Gastroesophageal sphincter (tissue), 4 donors: Measurements from ENCODE around the gene TRIM13. TPM values are rescaled to one million over a fixed set of nuclear protein-coding genes. Genes with fewer than 3 reads are reported as not detected.
A peak's percentile ranks its signal among the peaks of the same experiment; 100 is the strongest.

ENCODE experiments used
- ATAC-seq: fragments of 150-250 bp; one replicate; pipeline ENCODE4 v1.9.1; 2016; ENCODE audit warnings: mild to moderate bottlenecking, moderate library complexity
- H3K27ac ChIP-seq, 4 donors: fragments of 200-600 bp; sonication (generic) in 3 of 4; 1 replicate in 3 of 4; 2 replicates in 1 of 4; pipeline ENCODE4 v1.5.1; 2016 to 2019
- H3K27me3 ChIP-seq: fragments of 200-600 bp; sonication (generic); one replicate; pipeline ENCODE4 v1.5.1; 2019
- H3K36me3 ChIP-seq, 2 donors: fragments of 200-600 bp; sonication (generic); one replicate each; pipeline ENCODE4 v1.5.1; 2019; ENCODE audit warnings: control low read depth in 1 of 2
- H3K4me1 ChIP-seq, 3 donors: fragments of 200-600 bp; sonication (generic); 1 replicate in 2 of 3; 2 replicates in 1 of 3; pipeline ENCODE4 v1.5.1; 2016 to 2019; ENCODE audit warnings: control low read depth in 2 of 3
- H3K4me3 ChIP-seq, 2 donors: fragments of 200-600 bp; sonication (generic); one replicate each; pipeline ENCODE4 v1.5.1; 2019; ENCODE audit warnings: mild to moderate bottlenecking in 1 of 2, moderate library complexity in 1 of 2
- H3K9me3 ChIP-seq, 3 donors: fragments of 200-600 bp; sonication (generic); one replicate each; pipeline ENCODE4 v1.5.1; 2017 to 2019; ENCODE audit warnings: control low read depth in 2 of 3
- CTCF ChIP-seq, 4 experiments: fragments of 200-600 bp in 2 of 4; fragments of 450-650 bp in 2 of 4; sonication (generic) in 1 of 4; IDR thresholded peaks; one replicate each; pipeline ENCODE4 v1.5.1; 2017 to 2019; ENCODE audit warnings: antibody characterized with exemption in 4 of 4, mild to moderate bottlenecking in 2 of 4, moderate library complexity in 2 of 4
- EP300 ChIP-seq: sonication (generic); formaldehyde crosslinking; IDR thresholded peaks from one replicate; pipeline ENCODE4 v1.6.1; 2017; ENCODE audit warnings: antibody characterized with exemption, mild to moderate bottlenecking
- POLR2A ChIP-seq, 2 donors: fragments of 450-650 bp; IDR thresholded peaks; one replicate each; pipeline ENCODE4 v1.6.1; 2017; ENCODE audit warnings: antibody characterized with exemption in 2 of 2, mild to moderate bottlenecking in 2 of 2, moderate library complexity in 1 of 2
- POLR2AphosphoS5 ChIP-seq: sonication (generic); formaldehyde crosslinking; IDR thresholded peaks from one replicate; pipeline ENCODE4 v1.6.1; 2017; ENCODE audit warnings: antibody characterized with exemption
- WGBS, 2 donors: methylation state at CpG; one replicate each; pipeline ENCODE4 v1.1.5; 2018; ENCODE audit warnings: low coverage in 1 of 2; 5-methylcytosine and 5-hydroxymethylcytosine counted together
- total RNA-seq, 4 donors: library from RNA; depleted of rRNA; stranded (reverse); fragments of >200 nt; gene quantifications; one replicate each; pipeline ENCODE4 v1.1.0, GENCODE V29; 2016

Gene TRIM13
- total RNA-seq, 4 donors from 2014 or later, result 25.4 to 45.8 (median 37.5) TPM

- Histone ChIP-seq H3K36me3 (peaks cover 0 to 51% of the 10 kb centered on the region in 2 donors), H3K9me3 (no peaks in the 10 kb centered on the region), H3K27ac (peak overlapping the region in 1 of 4 donors; percentile 2), H3K27me3 (no peaks in the 10 kb centered on the region), H3K4me1 (peaks cover 0 to 70% (median 17%) of the 10 kb centered on the region in 3 donors), H3K4me3 (no peak overlapping the region)
- TF ChIP-seq EP300, result no peak
- 67 to 73% methylated on average over 1 of the region's 1 CpG for WGBS, 2 donors
- no peak for ATAC-seq
These were observed 14.6 kb downstream of the TRIM13 start for GRCh38 chr13:50011461-50011860.

GRCh38 chr13:50012396-50013169 is 15.7 kb downstream of the TRIM13 start:
- Histone ChIP-seq H3K27me3 (no peaks in the 10 kb centered on the region), H3K9me3 (no peaks in the 10 kb centered on the region), H3K4me1 (peaks cover 4 to 70% (median 25%) of the 10 kb centered on the region in 3 donors), H3K27ac (peak overlapping the region in 1 of 4 donors; percentile 17), H3K4me3 (no peak overlapping the region), H3K36me3 (peaks cover 0 to 51% of the 10 kb centered on the region in 2 donors)
- no peak for ATAC-seq
- TF ChIP-seq POLR2AphosphoS5 (no peak), POLR2A (IDR thresholded peaks at IDR 0.05) (no peak), CTCF (IDR thresholded peaks at IDR 0.05) (no peak), EP300 (no peak)
- 88 to 95% methylated on average over 3 to 6 of the region's 6 CpGs for WGBS, 2 donors

- no peak for TF ChIP-seq POLR2A (IDR thresholded peaks at IDR 0.05)
- TF ChIP-seq POLR2AphosphoS5, result no peak
- TF ChIP-seq EP300, result no peak
- ATAC-seq, result no peak
- Histone ChIP-seq H3K4me1 (peaks cover 7 to 69% (median 27%) of the 10 kb centered on the region in 3 donors), H3K36me3 (peaks cover 0 to 53% of the 10 kb centered on the region in 2 donors), H3K9me3 (no peaks in the 10 kb centered on the region), H3K27me3 (no peaks in the 10 kb centered on the region), H3K27ac (peak overlapping the region; percentile 39 to 61 (median 57)), H3K4me3 (no peak overlapping the region)
- 63 to 67% methylated on average over 1 of the region's 1 CpG for WGBS, 2 donors
These were observed 17.5 kb downstream of the TRIM13 start for GRCh38 chr13:50014386-50014785.

- no peak for ATAC-seq
- TF ChIP-seq POLR2A (IDR thresholded peaks at IDR 0.05), result no peak
- no peak for TF ChIP-seq EP300
- TF ChIP-seq POLR2AphosphoS5, result no peak
- no peak for TF ChIP-seq CTCF (IDR thresholded peaks at IDR 0.05)
- Histone ChIP-seq H3K4me1 (peaks cover 7 to 69% (median 27%) of the 10 kb centered on the region in 3 donors), H3K4me3 (no peak within 1 kb of the TSS), H3K27me3 (no peaks in the 10 kb centered on the region), H3K9me3 (no peaks in the 10 kb centered on the region), H3K27ac (peak within 1 kb of the TSS; percentile 56 to 61 (median 58)), H3K36me3 (peaks cover 0 to 55% of the 10 kb centered on the region in 2 donors)
- WGBS, 2 donors, result 22 to 39% methylated on average over 5 of the region's 5 CpGs
These were observed 18.4 kb downstream of the TRIM13 start, which contains the start of gene KCNRG for GRCh38 chr13:50015258-50015657. TSS of gene KCNRG (plus strand) at chr13:50015444. CDS start at chr13:50015494, 50 bp downstream.

DNA sequence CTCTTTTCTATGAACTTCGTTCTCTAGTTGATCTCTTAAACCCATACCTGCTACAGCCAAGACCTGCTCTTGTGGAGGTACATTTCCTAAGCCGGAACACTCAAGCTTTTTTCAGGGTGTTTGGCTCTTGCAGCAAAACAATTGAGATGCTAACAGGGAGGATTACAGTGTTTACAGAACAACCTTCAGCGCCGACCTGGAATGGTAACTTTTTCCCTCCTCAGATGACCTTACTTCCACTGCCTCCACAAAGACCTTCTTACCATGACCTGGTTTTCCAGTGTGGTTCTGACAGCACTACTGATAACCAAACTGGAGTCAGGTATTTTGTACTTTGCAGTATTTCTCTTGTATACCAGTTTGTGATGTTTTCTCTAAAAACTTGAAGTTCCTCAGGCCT is 18.9 kb downstream of the TRIM13 start:
- Histone ChIP-seq H3K36me3 (peaks cover 0 to 55% of the 10 kb centered on the region in 2 donors), H3K27ac (peak overlapping the region; percentile 56 to 61 (median 58)), H3K27me3 (no peaks in the 10 kb centered on the region), H3K9me3 (no peaks in the 10 kb centered on the region), H3K4me3 (no peak overlapping the region), H3K4me1 (peaks cover 7 to 64% (median 27%) of the 10 kb centered on the region in 3 donors)
- no peak for ATAC-seq
- WGBS, 2 donors, result 34 to 59% methylated on average over 4 of the region's 4 CpGs
- TF ChIP-seq EP300, result no peak
- no peak for TF ChIP-seq CTCF (IDR thresholded peaks at IDR 0.05)
- TF ChIP-seq POLR2A (IDR thresholded peaks at IDR 0.05), result no peak
- no peak for TF ChIP-seq POLR2AphosphoS5
